Activated CD8-positive, alpha-beta memory T cell treated with anti-CD3 and anti-CD28 coated beads, Interleukin-2, amount 50 U/mL, for 48 hours (primary cell): ENCODE results near the gene BAZ2B.
"Not testable (repeated sequence)": the region's sequence is repeated elsewhere in the genome, so short reads cannot be mapped to it uniquely, and the experiment has no call there.

Experiments used
- DNase-seq: peaks from one replicate; pipeline ENCODE4 v3.0.0-alpha.2; 2020

The BAZ2B gene, protein sequence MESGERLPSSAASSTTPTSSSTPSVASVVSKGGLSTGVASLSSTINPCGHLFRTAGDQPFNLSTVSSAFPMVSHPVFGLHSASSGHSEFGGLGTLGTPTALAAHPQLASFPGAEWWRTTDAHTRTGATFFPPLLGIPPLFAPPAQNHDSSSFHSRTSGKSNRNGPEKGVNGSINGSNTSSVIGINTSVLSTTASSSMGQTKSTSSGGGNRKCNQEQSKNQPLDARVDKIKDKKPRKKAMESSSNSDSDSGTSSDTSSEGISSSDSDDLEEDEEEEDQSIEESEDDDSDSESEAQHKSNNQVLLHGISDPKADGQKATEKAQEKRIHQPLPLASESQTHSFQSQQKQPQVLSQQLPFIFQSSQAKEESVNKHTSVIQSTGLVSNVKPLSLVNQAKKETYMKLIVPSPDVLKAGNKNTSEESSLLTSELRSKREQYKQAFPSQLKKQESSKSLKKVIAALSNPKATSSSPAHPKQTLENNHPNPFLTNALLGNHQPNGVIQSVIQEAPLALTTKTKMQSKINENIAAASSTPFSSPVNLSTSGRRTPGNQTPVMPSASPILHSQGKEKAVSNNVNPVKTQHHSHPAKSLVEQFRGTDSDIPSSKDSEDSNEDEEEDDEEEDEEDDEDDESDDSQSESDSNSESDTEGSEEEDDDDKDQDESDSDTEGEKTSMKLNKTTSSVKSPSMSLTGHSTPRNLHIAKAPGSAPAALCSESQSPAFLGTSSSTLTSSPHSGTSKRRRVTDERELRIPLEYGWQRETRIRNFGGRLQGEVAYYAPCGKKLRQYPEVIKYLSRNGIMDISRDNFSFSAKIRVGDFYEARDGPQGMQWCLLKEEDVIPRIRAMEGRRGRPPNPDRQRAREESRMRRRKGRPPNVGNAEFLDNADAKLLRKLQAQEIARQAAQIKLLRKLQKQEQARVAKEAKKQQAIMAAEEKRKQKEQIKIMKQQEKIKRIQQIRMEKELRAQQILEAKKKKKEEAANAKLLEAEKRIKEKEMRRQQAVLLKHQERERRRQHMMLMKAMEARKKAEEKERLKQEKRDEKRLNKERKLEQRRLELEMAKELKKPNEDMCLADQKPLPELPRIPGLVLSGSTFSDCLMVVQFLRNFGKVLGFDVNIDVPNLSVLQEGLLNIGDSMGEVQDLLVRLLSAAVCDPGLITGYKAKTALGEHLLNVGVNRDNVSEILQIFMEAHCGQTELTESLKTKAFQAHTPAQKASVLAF (N-terminal part only)

DNA sequence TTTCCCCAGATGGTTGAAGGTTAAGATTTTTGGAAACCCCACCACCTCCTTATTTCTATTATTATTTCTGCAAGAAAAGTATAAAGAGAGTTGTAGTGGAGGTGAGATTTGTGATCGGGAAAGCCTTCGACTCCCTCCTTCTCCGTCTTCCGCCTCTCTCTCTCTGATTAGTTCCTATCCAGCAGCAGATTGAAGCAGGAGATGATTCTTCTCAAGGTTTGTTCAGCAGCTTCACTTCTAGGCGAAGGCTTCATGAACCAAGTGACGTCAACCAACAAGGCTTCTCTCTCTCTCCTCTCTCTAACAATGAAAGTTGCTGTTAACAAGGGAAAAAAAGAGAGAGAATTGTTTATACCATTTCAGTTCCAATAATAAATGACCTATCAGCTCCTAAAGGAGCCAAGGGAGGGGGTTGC lies at the start of gene BAZ2B:
BAZ2B (minus strand) TSS at position 263 of the 416 bp plus-strand sequence. CDS start 137,829 bp downstream, outside the sequence.
- DNase-seq, result no peak

DNA sequence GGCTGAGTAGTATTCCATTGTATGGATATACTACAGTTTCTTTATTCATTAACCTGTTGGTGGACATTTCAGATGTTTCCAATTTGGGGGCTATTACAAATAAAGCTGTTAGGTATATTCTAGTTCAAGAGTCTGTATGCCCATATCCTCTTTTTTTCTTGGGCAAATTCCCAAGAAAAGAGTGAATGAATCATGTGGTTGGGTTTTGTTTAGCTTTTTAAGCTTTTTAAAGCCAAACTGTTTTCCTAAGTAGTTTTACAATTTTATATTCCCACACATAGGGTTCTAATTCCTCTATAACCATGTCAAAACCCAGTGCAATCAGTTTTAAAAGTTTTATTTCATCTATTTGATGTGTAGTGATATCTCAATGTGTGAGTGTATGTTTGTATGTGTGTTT lies 44.9 kb upstream of the BAZ2B start:
- DNase-seq, result no peak

DNA sequence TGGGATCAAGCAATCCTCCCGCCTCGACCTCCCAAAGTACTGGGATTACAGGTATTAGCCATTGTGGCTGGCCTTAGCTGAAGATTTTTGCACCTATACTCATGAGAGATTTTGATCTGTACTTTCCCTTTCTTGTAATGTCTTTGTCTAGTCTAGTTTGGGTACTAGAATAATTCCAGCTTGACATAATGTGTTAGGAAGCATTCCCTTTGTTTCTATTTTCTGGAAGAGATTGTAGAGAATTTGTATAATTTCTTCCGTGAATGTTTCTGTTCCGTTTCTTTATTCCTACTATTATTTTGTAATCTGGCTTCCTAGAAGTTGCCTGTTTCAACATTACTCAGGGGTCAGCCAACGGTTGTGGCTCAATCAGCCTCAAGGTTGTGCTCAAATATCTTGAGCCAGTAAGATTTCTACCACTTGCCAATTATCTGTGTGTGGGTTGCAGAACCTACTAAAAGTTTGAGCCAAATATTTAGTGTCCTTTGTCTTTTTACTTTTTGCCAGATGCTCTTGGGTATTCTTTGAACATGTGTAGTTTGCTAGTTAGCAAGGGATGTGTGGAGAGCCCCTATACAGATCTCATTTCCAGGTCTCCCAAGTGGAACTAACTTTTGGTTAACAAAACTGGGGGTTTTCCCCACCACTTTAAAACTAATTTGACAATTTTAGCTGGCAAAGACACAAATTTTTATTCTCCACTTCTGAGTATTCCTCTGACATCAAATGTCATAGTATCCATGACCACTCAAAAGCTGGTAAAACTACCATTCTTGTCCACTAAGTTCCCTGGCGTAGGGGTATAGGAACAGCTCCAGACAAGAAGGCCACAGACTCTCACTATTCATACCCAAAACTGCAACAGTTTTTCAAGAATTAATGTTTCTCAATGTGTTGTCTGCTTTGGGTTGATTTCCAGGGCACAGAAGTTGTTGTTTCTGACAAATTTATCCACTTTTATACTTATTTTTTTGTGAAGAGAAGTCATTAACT lies 42.8 kb upstream of the BAZ2B start:
- DNase-seq, result no peak

DNA sequence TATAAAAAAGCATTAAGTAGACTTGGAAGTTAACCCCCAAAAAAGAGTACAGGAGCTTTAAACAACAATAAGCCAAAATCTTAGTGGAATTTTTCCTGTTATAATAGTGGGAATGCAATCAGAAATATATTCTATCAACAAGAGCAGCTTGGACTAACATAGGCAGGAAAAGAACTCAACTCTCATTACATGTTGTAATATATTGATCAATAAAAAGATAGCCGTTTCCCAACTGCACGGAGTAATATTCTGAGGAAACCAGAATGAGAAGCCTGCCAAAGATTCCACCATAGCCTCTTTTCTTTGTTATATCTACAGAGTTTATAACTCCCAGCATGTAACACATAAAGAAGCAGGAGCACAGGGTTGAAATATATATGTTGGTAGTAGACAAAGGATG lies 37.6 kb upstream of the BAZ2B start:
- no peak for DNase-seq

DNA sequence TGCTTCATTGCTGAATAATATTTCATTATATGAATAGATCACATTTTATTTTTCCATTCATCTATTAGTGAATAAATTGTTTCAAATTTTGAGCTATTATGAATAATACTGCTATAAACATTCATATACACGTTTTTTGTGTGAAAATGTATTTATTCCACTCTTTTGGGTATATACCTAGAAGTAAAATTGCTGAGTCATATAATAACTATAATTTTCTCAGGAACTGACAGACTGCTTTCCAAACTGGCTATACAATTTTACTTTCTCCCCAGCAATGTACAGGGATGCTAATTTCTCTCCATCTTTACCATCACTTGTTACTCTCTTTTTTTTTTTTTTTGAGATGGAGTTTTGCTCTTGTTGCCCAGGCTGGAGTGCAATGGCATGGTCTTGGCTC lies 35.5 kb upstream of the BAZ2B start:
- no peak for DNase-seq

DNA sequence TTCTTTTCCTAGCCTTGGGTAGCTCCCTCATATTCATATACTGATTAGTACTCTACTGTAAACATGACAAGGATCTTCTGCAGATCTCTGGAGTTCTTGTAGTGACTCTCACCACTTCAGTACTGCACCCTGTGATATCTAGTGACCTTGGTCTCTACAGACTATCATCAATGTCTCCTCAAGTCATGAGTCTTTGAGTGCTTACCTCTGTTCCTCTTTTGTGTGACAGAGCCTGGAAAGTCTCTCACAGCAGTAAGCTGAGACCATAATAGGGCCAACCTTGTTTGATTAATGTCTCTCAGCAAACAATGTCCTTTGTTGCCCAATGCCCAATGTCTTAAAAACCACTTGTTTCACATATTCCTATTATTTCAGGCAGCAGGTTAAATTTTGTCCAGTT lies 34.2 kb upstream of the BAZ2B start:
- no peak for DNase-seq

DNA sequence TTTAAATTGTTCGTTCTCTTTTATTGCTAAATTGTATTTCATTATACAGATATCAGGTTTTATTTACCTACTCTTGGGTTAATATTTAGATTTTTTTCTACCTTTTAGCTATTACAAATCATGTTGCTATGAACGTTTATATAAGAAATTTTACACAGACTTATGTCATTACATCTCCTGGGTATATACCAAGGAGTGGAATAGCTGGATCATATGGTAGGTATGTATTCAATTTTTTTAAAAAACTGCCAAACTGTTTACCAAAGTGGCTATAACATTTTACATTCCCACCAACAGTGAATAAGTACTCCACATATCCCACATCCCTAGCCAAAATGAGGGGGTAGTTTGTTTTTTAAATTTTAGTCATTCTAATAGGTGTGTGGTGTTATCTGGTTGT lies 32.3 kb upstream of the BAZ2B start:
- DNase-seq, result no peak

DNA sequence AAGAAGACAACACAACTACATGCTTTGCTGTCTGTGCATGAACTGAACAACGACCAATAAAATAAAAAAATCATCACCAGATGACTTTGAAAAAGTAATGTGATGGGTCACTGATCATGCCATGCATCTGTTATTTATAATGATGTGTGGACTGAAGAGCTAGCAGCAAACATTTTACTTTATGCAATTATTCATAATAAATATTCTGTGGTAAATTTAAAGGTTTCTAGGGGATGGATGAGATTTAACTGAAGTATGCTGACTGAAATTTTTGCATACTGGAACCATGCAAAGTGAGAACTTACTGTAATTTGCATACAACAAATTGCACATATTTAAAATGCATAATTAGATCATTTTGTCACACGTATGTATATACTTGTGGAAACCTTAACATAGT lies 31.3 kb upstream of the BAZ2B start:
- DNase-seq, result no peak

DNA sequence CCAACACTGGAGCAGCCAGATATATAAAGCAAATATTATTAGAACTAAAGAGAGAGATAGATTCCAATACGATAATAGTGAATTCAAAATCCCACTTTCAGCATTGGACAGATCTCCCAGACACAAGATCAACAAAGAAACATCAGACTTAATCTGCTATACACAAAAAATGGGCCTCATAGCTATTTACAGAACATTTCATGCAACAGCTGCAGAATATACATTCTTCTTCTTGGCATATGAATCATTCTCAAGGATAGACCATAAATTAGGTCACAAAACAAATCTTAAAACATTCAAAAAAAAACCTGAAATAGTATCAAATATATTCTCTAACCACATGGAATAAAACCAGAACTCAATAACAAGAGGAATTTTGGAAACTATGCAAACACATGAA lies 23.8 kb upstream of the BAZ2B start:
- no peak for DNase-seq

DNA sequence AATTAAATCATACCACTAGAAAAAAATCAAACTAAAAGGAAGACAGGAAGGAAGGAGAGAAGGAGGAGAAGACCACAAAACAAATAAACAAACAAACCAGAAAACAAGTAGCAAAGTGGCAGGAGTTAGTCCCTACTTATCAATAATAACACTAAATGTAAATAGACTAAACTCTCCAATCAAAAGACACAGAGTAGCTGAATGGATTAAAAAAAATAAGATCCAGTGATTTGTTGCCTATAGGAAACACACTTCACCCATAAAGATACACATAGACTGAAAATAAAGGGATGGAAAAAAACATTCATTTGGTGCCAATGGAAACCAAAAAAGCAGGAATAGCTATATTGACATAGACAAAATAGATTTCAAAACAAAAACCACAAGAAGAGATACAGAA lies 23.4 kb upstream of the BAZ2B start:
- DNase-seq, result no peak

DNA sequence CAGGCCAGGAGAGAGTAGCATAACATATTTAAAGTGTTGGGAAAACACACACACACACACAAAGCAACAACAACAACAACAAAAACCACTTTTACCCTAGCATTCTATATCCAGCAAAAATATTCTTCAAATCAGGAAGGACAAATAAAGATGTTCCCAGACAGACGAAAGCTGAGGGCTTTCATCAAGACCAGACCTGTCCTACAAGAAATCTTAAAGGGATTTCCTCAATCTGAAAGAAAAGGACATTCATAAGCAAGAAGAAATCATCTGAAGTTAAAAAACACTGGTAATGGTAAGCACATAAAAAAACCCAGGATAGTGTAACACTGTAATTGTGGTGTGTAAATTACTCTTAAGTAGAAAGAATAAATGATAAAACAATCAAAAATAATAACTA lies 22.7 kb upstream of the BAZ2B start:
- no peak for DNase-seq

DNA sequence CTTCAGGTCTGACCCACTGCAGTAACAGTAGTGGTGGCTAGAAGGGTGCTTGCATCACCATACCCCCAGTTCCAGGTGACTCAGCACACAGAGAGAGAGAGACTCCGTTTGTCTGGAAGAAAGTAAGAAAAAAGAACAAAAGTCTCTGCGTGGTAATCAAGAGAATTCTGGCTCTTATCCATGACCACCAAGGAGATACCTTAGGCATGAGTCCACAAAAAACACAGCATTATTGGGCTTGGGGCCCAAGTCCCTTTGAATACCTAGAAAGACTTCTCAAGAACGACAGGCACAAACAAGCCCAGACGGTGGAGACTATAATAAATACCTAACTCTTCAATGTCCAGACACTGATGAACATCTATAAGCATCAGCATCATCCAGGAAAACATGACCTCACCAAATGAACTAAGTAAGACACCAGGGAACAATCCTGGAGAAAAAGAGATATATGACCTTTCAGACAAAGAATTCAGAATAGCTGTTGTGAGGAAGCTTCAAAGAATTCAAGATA lies 21.7 kb upstream of the BAZ2B start:
- no peak for DNase-seq

DNA sequence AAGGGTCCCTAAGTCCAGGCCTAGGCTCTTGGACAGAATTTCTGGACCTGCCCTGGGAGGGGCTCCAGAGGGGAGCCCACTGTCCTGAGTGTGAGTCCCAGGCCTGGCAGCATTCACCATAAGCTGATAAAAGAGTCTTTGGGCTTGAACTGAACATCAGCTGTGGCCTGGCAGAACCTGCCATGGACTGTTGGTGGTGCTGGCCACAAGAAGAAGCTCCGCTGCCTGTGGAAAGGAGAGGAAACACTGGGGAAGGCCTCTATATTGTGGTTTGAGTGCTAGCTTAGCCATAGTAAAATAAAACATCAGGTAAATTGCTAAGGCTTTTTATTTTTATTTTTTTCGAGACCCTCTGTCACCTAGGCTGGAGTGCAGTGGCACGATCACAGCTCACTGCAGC lies 20.9 kb upstream of the BAZ2B start:
- DNase-seq, result no peak

DNA sequence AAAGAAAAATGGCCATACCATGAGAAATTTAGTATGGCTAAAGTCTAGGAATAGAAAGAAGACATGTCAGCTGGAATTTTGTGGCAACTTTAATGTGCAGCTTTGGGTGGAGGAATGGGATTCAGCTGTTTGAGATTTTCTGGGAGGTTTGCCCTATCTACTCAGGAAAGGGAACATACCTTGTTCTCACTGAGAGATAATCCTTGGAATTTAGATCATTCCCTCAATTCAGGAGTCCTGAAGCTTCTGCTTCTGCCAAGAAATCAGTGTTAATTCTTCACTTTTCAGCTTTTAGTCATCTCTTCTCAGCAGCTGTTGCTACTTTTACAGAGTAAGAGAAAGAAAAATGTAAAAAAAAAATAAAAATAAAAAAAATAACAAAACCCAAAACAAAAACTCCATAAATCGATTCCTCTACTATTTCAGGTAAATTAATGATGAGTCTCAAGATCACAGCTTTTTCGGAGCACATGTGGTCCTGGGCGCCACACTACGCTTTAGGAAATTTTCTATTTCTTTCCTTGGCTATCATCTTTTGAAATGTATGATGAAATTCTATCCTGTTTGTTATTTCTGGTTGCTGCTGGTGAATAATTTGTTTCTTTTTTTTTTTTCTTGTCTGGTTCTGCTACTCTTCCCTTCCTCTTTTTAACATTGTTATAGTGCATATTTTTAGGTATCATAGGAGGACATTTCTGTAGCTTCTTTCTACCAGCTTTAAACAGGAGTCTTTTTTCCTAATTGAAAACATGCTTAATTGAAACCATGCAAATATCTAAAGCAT lies 18.9 kb upstream of the BAZ2B start:
- no peak for DNase-seq

DNA sequence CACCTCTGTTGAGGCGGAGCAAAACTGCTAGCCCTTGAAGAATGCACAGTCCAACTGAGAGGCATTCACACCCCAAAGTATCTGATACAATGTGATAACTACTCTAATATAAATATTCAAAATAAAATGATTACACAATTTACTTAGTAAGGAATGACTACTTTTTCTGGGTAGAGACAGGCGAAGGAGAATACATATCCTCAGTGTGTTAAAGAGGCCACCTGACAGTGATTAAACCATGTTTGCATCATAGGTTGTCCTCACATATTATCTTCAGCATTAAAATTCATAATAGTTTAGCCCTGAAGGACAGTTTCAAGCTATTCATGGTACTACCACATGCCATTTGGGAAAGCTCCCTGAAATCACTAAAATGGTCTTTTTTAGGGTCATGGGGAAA lies 16.9 kb upstream of the BAZ2B start:
- no peak for DNase-seq

DNA sequence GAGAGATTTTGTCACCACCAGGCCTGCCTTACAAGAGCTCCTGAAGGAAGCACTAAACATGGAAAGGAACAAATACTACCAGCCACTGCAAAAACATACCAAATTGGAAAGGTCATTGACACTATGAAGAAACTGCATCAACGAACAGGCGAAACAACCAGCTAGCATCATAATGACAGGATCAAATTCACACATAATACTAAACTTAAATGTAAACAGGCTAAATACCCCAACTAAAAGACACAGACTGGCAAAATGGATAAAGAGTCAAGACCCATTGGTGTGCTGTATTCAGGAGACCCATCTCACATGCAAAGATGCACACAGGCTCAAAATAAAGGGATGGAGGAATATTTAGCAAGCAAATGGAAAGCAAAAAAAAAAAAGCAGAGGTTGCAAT lies 9.3 kb upstream of the BAZ2B start:
- not testable (repeated sequence) for DNase-seq

DNA sequence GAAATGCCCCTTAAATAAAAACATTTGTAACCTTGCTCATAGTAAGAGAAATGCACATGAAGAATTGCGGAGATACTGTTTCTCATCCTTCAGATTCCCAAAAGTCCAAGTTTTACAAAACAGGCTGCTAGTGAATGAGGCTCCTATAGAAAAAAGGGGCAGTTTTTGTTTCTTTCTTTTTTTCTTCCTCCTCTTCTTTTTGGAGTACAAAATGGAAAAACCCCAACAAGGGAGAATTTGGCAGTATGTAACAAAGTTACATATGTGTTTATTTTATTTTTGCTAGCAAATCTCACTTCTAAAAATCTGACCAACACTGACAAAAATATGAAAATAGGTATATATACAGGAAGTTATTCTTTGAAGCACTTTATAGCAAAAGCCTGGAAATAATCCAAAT lies 7.1 kb upstream of the BAZ2B start:
- DNase-seq, result no peak

DNA sequence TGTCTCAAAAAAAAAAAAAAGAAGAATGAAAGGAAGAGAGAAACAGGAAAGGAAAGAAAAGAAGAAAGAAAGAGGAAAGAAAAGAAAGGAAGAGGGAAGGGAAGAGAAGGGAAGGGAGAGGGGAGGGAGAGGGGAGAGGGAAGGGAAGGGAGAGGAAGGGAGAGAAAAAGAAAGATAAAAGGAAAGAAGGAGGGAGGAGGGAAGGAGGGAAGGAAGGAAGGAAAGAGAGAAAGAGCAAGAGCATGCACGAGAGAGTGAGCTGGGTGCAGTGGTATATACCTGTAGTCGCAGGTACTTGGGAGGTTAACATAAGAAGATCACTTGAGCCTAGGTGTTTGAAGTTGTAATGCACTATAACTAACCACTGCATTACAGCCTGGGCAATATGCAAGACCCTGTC lies 6.6 kb upstream of the BAZ2B start:
- no peak for DNase-seq

DNA sequence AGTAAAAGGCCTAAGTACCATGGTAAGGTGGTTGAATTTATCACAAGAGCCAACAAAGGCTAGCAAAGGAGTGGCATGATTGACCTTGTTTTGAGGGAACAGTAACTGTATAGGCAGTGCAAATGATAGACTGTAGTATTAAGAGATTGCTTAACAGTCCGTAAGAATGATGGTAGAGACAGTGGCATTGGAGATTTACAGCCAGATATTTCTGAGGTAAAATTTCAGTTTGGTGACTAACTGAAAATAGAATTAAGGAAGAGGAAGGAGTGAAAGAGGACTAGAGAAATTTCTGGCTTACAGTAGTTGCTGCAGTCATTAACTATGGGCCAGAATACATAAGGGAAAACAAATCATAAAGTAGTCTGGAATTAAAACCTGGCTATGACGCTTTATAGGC lies 4.4 kb upstream of the BAZ2B start:
- DNase-seq, result no peak

DNA sequence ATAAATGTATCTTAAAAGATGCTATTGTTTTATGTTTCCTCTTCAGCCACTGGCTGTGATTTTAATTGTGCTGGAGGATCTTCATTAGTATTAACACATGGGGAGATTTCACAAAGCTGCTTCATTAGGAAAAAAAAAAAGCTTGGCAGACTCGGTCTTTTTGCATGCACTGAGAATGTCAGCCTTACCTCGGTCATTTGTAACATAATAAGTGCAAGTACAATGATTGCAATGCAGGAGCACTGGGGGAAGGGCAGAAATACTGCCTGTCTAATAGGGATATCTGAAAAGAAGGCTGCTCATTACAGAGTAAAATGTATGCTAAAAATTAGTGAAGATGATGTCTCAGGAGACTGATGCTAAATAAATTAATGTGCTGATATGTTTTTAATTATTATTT lies 1.3 kb upstream of the BAZ2B start:
- no peak for DNase-seq

DNA sequence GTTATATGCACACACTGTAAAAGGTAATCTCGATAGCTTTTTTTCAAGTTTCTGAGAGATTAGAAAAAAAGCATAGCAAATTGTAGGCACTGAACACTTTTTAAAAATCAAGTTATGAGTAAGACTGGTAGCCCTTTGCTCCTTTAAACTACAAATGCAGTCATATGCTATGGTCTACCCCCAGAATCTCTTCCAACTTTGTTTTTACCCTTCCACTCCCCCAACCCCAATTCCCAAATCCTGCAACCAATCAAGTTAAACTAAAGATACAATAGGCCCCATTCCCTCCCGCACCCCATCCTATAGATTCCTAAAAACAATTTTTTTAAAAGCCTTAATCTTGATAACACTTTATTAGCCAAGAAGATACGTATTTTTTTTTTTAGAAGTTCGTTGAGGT lies 752 bp upstream of the BAZ2B start:
- no peak for DNase-seq
